Skin epidermis (tissue), 12 donors: ENCODE measurements around the gene ACBD7.

Experiments
- H3K27ac ChIP-seq, 21 experiments: fragments of 200-600 bp; sonication (generic) in 11 of 21; one replicate each; pipeline ENCODE4 v1.5.0; 2020; ENCODE audit warnings: mild to moderate bottlenecking in 3 of 21, inconsistent platforms in 2 of 21, moderate library complexity in 2 of 21
- H3K4me3 ChIP-seq, 7 experiments: fragments of 200-600 bp; sonication (generic) in 2 of 7; one replicate each; pipeline ENCODE4 v1.5.0; 2020; ENCODE audit warnings: inconsistent platforms in 2 of 7, mild to moderate bottlenecking in 2 of 7, moderate library complexity in 1 of 7

The ACBD7 gene

GRCh38 chr10:15096661-15097010 lies 8.1 kb upstream of the ACBD7 start:
- Histone ChIP-seq H3K4me3 (peak overlapping the region; percentile 76 to 96 (median 85)), H3K27ac (peak overlapping the region in 20 of 21 experiments; percentile 90 to 99 (median 96))

GRCh38 chr10:15092855-15093408 lies 4.4 kb upstream of the ACBD7 start:
- H3K27ac ChIP-seq = no peak overlapping the region
- H3K4me3 ChIP-seq = no peak overlapping the region

- Histone ChIP-seq H3K4me3 (no peak overlapping the region), H3K27ac (no peak overlapping the region)
These were observed 2.8 kb upstream of the ACBD7 start for GRCh38 chr10:15091418-15091817.

- H3K4me3 ChIP-seq = peak overlapping the region; percentile 0 to 28 (median 17)
- H3K27ac ChIP-seq = peak overlapping the region in 2 of 21 experiments; percentile 23 to 37
These were observed 4.1 kb downstream of the ACBD7 start for GRCh38 chr10:15084502-15084922.

DNA sequence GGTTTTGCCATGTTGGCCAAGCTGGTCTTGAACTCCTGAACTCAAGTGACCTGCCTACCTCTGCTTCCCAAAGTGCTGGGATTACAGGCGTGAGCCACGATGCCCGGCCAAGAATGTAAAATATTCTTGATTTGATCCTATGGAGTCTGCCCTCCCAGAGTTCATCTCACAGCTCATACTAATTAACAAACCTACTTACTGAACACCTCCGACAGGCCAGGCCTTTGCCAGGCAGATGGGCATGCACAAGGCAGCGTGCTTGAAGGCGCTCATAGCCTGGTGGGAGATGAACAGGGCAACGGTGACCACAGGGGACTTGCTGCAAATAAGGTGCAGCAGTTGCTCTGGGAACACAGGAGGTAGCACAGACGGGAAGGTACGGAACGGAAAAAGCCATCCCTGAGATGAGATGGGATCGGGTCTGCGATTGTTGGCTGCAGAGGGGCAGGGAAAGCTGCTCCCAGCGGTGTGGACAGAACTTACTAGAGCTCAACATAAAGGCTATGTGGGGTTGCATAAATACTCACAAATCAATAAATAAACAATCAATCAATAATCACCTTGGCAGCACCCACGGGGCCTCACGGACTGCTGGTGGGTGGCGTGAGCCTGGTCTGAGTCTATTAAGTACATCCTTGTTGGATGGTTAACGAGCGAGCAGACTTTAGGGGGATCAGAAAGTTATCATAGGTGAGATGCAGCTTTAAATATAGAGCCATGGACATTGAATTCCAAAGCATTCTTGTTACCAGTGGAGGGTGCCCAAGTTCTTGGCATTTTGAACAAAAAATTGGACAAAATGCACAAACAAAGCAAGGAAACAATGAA lies 4.7 kb downstream of the ACBD7 start:
- peak overlapping the region in 2 of 21 experiments; percentile 23 to 37 for H3K27ac ChIP-seq

GRCh38 chr10:15075421-15075820 lies 13.2 kb downstream of the ACBD7 start:
- no peak overlapping the region for H3K4me3 ChIP-seq
- no peak overlapping the region for H3K27ac ChIP-seq

More for the DNA sequence above, 4.7 kb downstream of the ACBD7 start:
- H3K4me3 ChIP-seq = peak overlapping the region; percentile 0 to 28 (median 17)

DNA sequence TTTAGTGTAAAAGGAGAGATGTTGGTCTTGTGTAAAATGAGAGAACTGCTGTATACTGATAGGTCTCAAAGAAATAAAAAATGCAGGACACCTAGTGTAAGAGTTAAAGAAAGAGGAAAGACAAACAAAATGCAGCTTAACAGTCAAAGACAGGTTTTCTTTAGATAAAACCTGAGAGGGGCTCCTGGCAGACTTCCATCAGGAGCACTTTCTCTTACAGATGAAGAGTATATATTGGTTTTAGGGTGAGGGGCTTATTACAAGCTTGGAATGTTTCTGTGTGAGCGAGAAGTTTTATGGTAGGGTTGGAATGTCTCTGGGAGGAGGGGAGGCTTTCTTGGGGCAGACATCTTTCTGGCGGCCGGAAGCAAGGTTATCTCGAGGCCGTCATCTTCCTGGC lies 16.2 kb downstream of the ACBD7 start:
- Histone ChIP-seq H3K27ac (no peak overlapping the region), H3K4me3 (no peak overlapping the region)

GRCh38 chr10:15069230-15069629 lies 19.3 kb downstream of the ACBD7 start:
- H3K27ac ChIP-seq = no peak overlapping the region
- H3K4me3 ChIP-seq = no peak overlapping the region

GRCh38 chr10:15068802-15069201 lies 19.8 kb downstream of the ACBD7 start:
- Histone ChIP-seq H3K27ac (no peak overlapping the region), H3K4me3 (no peak overlapping the region)

DNA sequence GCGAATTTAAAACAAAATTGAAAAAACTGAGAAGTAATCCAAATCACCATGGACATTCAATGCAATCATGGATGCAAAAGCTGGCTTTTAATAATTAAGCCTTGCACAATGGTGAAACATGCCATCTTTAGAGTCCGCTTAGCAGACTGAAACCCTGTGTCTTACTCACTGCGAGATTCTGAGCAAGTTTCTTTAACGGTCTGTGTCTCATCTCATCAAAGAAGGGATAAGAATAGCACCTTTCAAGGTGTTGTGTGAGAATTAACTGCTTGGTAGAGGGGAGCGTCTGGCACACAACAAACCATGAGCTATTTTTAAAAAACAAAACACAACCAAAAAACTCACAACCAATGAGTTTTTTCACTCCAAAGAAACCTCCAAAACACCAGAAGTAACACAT lies 21.4 kb downstream of the ACBD7 start:
- no peak overlapping the region for H3K27ac ChIP-seq
- H3K4me3 ChIP-seq = no peak overlapping the region

GRCh38 chr10:15060638-15061037 lies 27.9 kb downstream of the ACBD7 start:
- no peak overlapping the region for H3K4me3 ChIP-seq
- no peak overlapping the region for H3K27ac ChIP-seq

DNA sequence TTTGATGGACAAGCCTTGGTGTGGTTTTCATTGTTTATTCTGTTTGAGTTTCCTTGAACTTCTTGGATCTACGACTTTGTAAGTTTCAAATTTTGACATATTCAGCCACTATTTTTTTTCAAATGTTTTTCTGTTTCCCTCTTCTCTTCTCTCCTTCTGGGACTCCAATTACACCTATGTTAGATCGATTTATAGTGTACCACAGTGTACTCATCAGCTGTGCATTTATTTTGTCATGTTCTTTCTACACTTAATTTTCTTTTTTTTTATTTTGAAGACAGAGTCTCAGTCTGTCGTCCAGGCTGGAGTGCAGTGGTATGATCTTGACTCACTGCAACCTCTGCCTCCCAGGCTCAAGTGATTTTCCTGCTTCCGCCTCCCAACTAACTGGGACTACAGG lies 28.7 kb downstream of the ACBD7 start:
- H3K27ac ChIP-seq = no peak overlapping the region

GRCh38 chr10:15058689-15059088 lies 29.9 kb downstream of the ACBD7 start:
- Histone ChIP-seq H3K4me3 (no peak overlapping the region), H3K27ac (no peak overlapping the region)

More for the DNA sequence above, 28.7 kb downstream of the ACBD7 start:
- H3K4me3 ChIP-seq = no peak overlapping the region

DNA sequence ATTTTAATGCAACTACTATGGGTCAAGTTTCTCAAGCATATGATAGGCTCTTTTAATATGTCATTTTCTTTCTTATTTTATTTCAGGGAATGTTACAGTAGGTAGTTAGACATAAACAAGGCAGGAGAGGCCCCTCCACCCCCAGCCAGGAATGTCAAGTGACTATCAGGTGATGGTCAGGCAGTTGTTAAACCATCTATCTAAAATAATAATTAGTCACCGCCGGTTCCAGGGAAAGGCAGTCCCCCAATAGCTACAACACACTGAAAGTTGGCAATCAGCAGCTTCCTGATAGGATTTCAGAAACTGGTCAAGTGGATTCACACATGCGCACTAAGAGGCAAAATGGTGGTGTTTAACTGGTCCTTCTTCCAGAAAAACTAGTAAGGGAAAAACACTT lies 35.5 kb downstream of the ACBD7 start:
- no peak overlapping the region for H3K4me3 ChIP-seq
- no peak overlapping the region for H3K27ac ChIP-seq

GRCh38 chr10:15052121-15052520 lies 36.5 kb downstream of the ACBD7 start:
- no peak overlapping the region for H3K27ac ChIP-seq

GRCh38 chr10:15049533-15049932 lies 39.0 kb downstream of the ACBD7 start:
- Histone ChIP-seq H3K4me3 (no peak overlapping the region), H3K27ac (no peak overlapping the region)

More at GRCh38 chr10:15052121-15052520, 36.5 kb downstream of the ACBD7 start:
- H3K4me3 ChIP-seq = no peak overlapping the region

DNA sequence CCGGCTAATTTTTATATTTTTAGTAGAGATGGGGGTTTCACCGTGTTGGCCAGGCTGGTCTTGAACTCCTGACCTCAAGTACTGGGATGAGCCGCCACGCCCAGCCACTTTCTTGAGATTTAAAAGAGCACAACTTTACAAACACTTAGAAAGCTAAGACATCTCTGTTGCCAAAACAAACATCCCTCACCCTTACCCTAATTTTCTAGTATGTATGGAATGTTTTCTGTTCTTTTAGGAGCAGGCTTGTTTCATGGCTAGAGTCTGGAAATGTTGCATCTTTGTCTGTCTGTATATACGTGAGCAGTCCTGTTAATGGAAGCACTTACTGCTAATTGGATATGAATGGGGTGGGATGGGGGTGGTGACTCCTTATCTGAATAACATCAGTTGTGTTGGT lies 42.0 kb downstream of the ACBD7 start:
- Histone ChIP-seq H3K27ac (no peak overlapping the region), H3K4me3 (no peak overlapping the region)

DNA sequence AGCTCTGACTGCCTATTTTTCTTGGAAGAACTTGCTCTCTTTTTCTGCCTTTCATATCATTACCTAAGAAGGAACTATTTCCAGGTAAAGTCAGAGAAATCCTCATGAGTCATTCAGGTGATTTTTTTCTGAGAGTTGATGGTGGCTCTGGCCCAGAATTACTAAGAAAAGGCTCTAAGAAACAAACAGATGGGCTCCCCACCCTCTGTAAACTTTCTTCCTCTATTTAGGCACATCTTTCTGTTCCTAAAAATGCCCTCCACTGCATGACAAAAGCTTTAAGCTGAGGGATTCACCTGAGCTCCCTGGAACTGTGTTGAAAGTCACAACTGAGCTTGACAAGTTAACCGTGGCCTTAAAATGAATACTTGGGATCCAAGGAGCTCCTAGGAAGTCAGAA lies 43.2 kb downstream of the ACBD7 start:
- H3K4me3 ChIP-seq = no peak overlapping the region
- no peak overlapping the region for H3K27ac ChIP-seq

DNA sequence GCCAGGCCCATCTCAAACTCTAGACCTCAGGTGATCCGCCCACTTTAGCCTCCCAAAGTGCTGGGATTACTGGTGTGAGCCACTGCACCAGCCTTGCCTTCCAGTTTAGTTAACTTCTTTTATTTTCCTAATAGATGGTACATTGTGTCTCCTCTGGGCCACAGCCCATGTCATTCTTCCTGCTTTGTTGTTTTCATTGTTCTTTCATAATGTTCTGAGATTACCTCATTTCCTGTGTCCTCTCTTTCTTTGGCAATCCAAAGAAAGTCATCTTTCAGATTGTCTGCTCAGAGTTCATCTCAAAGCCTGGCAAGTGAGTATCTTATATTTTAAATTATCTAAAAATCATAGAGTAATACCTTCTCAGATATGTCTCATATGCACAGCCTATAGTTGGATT lies 44.9 kb downstream of the ACBD7 start, which contains the start of gene OLAH:
OLAH (plus strand) TSS at position 270 of the 400 bp plus-strand sequence. CDS start 3,346 bp downstream, outside the sequence.
- no peak within 1 kb of the TSS for H3K4me3 ChIP-seq
- no peak within 1 kb of the TSS for H3K27ac ChIP-seq

DNA sequence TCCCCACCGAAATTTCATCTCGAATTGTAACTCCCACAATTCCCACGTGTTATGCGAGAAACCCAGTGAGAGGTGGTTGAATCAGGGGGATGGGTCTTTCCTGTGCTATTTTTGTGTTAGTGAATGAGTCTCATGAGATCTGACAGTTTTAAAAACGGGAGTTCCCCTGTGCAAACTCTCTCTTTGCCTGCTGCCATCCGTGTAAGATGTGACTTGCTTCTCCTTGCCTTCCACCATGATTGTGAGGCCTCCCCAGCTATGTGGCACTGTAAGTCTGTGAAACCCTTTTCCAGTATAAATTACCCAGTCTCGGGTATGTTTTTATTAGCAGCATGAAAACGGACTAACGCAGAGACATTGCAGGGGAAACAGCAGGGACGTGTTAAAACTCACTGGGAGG lies 50.2 kb downstream of the ACBD7 start:
- Histone ChIP-seq H3K4me3 (no peak overlapping the region), H3K27ac (no peak overlapping the region)

DNA sequence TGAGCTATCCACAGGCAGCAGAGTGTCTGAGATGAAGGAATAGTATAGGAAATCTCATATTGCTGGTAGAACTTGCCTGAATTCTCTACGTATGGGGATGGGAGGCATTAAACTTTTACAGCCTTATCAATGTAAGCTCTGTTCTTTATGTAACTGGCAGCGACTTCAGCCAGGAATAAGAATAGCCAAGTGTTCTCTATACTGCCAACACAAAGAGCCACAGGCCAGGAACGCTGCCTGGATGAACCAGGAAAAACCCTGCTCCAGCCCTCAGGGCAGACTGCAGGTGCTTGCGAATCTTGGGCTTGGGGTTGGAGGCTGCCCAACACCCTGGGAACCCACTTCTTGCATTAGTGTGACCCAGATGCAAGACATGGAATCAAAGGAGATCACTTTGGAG lies 50.9 kb downstream of the ACBD7 start:
- Histone ChIP-seq H3K4me3 (no peak overlapping the region), H3K27ac (no peak overlapping the region)
